HepG2 (cell line): ENCODE results near the gene MYOM1. TPM values are rescaled to one million over a fixed set of nuclear protein-coding genes. Genes with fewer than 3 reads are reported as not detected.

ENCODE experiments used
- AKAP8 ChIP-seq: sonication (generic); formaldehyde crosslinking; IDR thresholded peaks from 2 replicates; pipeline ENCODE4 v1.5.1; 2020; ENCODE audit warnings: mild to moderate bottlenecking, missing genetic modification reagents
- ARID2 ChIP-seq: sonication (generic); formaldehyde crosslinking; IDR thresholded peaks from 2 replicates; pipeline ENCODE4 v1.8.1; 2022; ENCODE audit warnings: mild to moderate bottlenecking, missing genetic modification reagents, borderline replicate concordance
- CENPX ChIP-seq: sonication (generic); formaldehyde crosslinking; IDR thresholded peaks from 2 replicates; pipeline ENCODE4 v1.9.0; 2021; ENCODE audit warnings: mild to moderate bottlenecking, missing genetic modification reagents, moderate library complexity
- CHD4 ChIP-seq: fragments of 200-600 bp; sonication (generic); IDR thresholded peaks from 2 replicates; pipeline ENCODE4 v1.7.0; 2017; ENCODE audit warnings: mild to moderate bottlenecking, low read length, borderline replicate concordance
- HES4 ChIP-seq: sonication (generic); formaldehyde crosslinking; IDR thresholded peaks from 2 replicates; pipeline ENCODE4 v1.9.0; 2021; ENCODE audit warnings: mild to moderate bottlenecking, missing genetic modification reagents, borderline replicate concordance
- MATR3 ChIP-seq: sonication (generic); formaldehyde crosslinking; IDR thresholded peaks from 2 replicates; pipeline ENCODE4 v1.4.0; 2020; ENCODE audit warnings: missing genetic modification reagents
- MYNN ChIP-seq: sonication (generic); formaldehyde crosslinking; IDR thresholded peaks from 2 replicates; pipeline ENCODE4 v1.4.0; 2020; ENCODE audit warnings: mild to moderate bottlenecking, low read depth, missing genetic modification reagents
- NAIF1 ChIP-seq: sonication (generic); formaldehyde crosslinking; IDR thresholded peaks from 2 replicates; pipeline ENCODE4 v1.5.0; 2020; ENCODE audit warnings: mild to moderate bottlenecking, missing genetic modification reagents, borderline replicate concordance
- NFATC3 ChIP-seq: sonication (generic); formaldehyde crosslinking; IDR thresholded peaks from 2 replicates; pipeline ENCODE4 v1.5.1; 2020; ENCODE audit warnings: mild to moderate bottlenecking, missing genetic modification reagents
- PAXIP1 ChIP-seq: sonication (generic); formaldehyde crosslinking; conservative IDR thresholded peaks from 2 replicates; pipeline ENCODE4 v1.4.0; 2020; ENCODE audit warnings: mild to moderate bottlenecking, missing genetic modification reagents, moderate library complexity
- PHF5A ChIP-seq: IDR thresholded peaks from one replicate; pipeline ENCODE4 v1.6.1; 2018; ENCODE audit warnings: low read depth, missing genetic modification reagents; ENCODE audit not compliant: unreplicated experiment
- SAFB2 ChIP-seq: sonication (generic); formaldehyde crosslinking; IDR thresholded peaks from 2 replicates; pipeline ENCODE4 v1.5.1; 2020; ENCODE audit warnings: missing genetic modification reagents, low read depth, mild to moderate bottlenecking, borderline replicate concordance
- SMAD9 ChIP-seq: sonication (generic); formaldehyde crosslinking; IDR thresholded peaks from 2 replicates; pipeline ENCODE4 v1.5.1; 2020; ENCODE audit warnings: mild to moderate bottlenecking, missing genetic modification reagents
- SMC3 ChIP-seq: IDR thresholded peaks from 2 replicates; pipeline ENCODE4 v1.6.1; 2011; ENCODE audit warnings: low read length, improper control_type of control experiment
- TFDP2 ChIP-seq: sonication (generic); formaldehyde crosslinking; IDR thresholded peaks from 2 replicates; pipeline ENCODE4 v1.4.0; 2020; ENCODE audit warnings: missing genetic modification reagents
- TRIM24 ChIP-seq: sonication (generic); formaldehyde crosslinking; IDR thresholded peaks from 2 replicates; pipeline ENCODE4 v1.8.0; 2022; ENCODE audit warnings: mild to moderate bottlenecking, missing genetic modification reagents
- ZC3H4 ChIP-seq: sonication (generic); formaldehyde crosslinking; IDR thresholded peaks from 2 replicates; pipeline ENCODE4 v1.4.0; 2020; ENCODE audit warnings: missing genetic modification reagents, borderline replicate concordance
- ZFP36 ChIP-seq: fragments of 150-350 bp; IDR thresholded peaks from 2 replicates; pipeline ENCODE4 v1.6.1; 2018; ENCODE audit warnings: borderline replicate concordance, low read length, low read depth; ENCODE audit not compliant: partially characterized antibody
- ZFP82 ChIP-seq: sonication (generic); formaldehyde crosslinking; IDR thresholded peaks from 2 replicates; pipeline ENCODE4 v1.5.1; 2020; ENCODE audit warnings: mild to moderate bottlenecking, missing genetic modification reagents, borderline replicate concordance
- ZMYM4 ChIP-seq: sonication (generic); formaldehyde crosslinking; IDR thresholded peaks from 2 replicates; pipeline ENCODE4 v1.8.1; 2023; ENCODE audit warnings: mild to moderate bottlenecking, missing genetic modification reagents
- ZNF335 ChIP-seq: sonication (generic); formaldehyde crosslinking; IDR thresholded peaks from 2 replicates; pipeline ENCODE4 v1.4.0; 2020; ENCODE audit warnings: missing genetic modification reagents
- ZNF574 ChIP-seq: sonication (generic); formaldehyde crosslinking; IDR thresholded peaks from 2 replicates; pipeline ENCODE4 v1.4.0; 2020; ENCODE audit warnings: missing genetic modification reagents
- ZNF841 ChIP-seq: sonication (generic); formaldehyde crosslinking; IDR thresholded peaks from 2 replicates; pipeline ENCODE4 v1.8.1; 2023; ENCODE audit warnings: missing genetic modification reagents, borderline replicate concordance
- polyA plus RNA-seq, 8 experiments: library from polyadenylated mRNA; depleted of rRNA in 3 of 8; stranded (reverse) in 7 of 8; unstranded in 1 of 8; fragments of >200 nt; fragmentation: Illumina TruSeq in 4 of 8; extraction: Trizol in 4 of 8; gene quantifications; 2 replicates each; pipeline versions ENCODE4 v1.2.1 to v1.2.3, GENCODE V29; 2011 to 2016; ENCODE audit warnings: low read depth in 4 of 8, missing spikeins in 1 of 8, mixed read lengths in 1 of 8; ENCODE audit not compliant: insufficient read depth in 1 of 8
- total RNA-seq, 5 experiments: library from RNA; depleted of rRNA; stranded (reverse); fragments of >200 nt; fragmentation: Illumina TruSeq; extraction: Trizol; gene quantifications; 2 replicates each; pipeline ENCODE4 v1.2.3, GENCODE V29; 2016; ENCODE audit warnings: low read depth in 1 of 5
- TF ChIP-seq, protein P1 (sequence below): sonication (generic); formaldehyde crosslinking; IDR thresholded peaks from 2 replicates; pipeline ENCODE4 v1.4.0; 2020; ENCODE audit warnings: missing genetic modification reagents

The MYOM1 gene
- total and polyA plus RNA-seq, 2 of the 13 experiments (the other 11 are each of a cell fraction or from before 2014, with no cell fraction given): 0.46 to 0.98 TPM

DNA sequence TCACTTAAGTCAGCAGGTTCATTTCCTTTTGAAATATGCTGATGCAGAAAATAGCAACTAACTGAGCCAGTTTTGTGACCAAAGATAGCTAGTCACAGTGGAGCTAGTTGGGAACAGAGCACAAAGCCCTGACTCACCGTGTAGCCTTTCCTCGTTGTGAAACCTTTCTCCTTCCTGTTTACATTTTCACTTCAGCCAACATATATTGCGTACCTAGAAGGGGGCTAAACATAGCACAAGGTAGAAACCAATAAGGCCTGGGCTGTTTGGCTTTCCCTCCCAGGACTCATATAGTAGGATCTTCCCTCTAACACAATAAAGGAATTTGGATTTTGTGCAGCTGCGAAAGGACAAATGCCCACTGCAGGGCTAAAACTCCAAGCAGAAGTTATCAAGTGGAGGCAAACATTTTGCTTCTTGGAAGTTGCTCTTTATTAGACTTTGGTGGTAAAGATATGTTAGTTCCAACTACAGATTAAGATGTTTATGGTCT lies 182.3 kb downstream of the MYOM1 start (continued):
- TF ChIP-seq ZFP82 (CRISPR knock-in tag): no peak
- no peak; the same call in 1 of the 2 replicates for TF ChIP-seq CHD4
- TF ChIP-seq SMAD9 (CRISPR knock-in tag): no peak
- TF ChIP-seq, protein P1, sequence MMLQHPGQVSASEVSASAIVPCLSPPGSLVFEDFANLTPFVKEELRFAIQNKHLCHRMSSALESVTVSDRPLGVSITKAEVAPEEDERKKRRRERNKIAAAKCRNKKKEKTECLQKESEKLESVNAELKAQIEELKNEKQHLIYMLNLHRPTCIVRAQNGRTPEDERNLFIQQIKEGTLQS (CRISPR knock-in tag): peak; percentile 88
- no peak for TF ChIP-seq CENPX (CRISPR knock-in tag)
- peak; percentile 96 for TF ChIP-seq PHF5A
- TF ChIP-seq SMC3: peak; percentile 38; the same call in 1 of the 2 replicates
- no peak for TF ChIP-seq AKAP8 (CRISPR knock-in tag)
- TF ChIP-seq SAFB2 (CRISPR knock-in tag): no peak
- no peak for TF ChIP-seq HES4
- TF ChIP-seq ZC3H4 (CRISPR knock-in tag): no peak
- TF ChIP-seq ARID2 (CRISPR knock-in tag): no peak
- no peak for TF ChIP-seq MYNN (CRISPR knock-in tag)
- no peak for TF ChIP-seq MATR3
- peak; percentile 5 for TF ChIP-seq ZFP36
- TF ChIP-seq TFDP2 (CRISPR knock-in tag): peak; percentile 70
- 0 out of 2 replicates have a peak, but pooled peaks have one; percentile 33 for TF ChIP-seq NAIF1
- TF ChIP-seq ZNF574 (CRISPR knock-in tag): peak; percentile 57
- no peak for TF ChIP-seq ZNF841 (CRISPR knock-in tag)
- peak; percentile 88 for TF ChIP-seq ZNF335 (CRISPR knock-in tag)
- 0 out of 2 replicates have a peak, but pooled peaks have one; percentile 55 for TF ChIP-seq TRIM24 (CRISPR knock-in tag)
- peak; percentile 86 for TF ChIP-seq ZMYM4 (CRISPR knock-in tag)
- TF ChIP-seq NFATC3 (CRISPR knock-in tag): no peak
- peak; percentile 95 for TF ChIP-seq PAXIP1 (CRISPR knock-in tag)
